GM21423 (cell line): Measurements from ENCODE around the gene MAGEB1.

Experiments
- ATAC-seq: cut with Tn5 transposase; IDR thresholded peaks from one replicate; pipeline ENCODE4 v1.9.1; 2021; ENCODE audit warnings: mild to moderate bottlenecking, moderate library complexity; ENCODE audit not compliant: unreplicated experiment

The MAGEB1 gene

DNA sequence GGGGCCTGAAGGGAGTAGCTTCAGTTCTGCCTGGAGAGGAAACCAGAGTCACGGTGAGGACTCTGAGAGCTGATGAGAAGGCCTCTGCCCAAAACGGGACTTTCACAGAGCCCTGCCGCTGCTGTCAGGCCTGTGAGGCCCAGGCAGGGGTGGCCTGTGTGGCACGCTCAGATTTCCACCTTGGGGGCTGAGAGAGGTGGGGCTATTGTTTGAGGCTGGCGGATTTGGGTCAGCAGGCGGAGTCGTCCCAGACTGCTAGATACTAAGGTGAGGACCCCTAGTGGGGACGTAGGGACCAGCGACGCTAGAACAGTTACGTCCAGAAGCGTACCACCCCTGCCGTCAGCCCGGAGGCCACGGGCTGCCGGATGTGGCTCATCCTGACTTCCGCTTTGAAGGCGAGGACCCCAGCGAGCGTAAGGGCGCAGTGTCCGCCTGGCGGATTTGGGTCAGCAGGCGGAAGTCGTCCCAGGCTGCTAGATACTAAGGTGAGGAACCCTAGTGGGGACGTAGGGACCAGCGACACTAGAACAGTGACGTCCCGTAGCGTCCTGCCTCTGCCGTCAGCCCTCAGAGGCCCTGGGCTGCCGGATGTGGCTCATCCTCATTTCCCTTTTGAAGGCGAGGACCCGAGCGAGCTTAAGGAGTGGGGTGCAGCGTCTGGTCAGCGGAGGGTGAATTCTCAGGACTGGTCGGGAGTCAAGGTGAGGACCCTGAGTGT is at the start of gene MAGEB1:
Gene MAGEB1, plus strand, starts transcription at position 378 of the 721 bp plus-strand sequence. CDS start 3,348 bp downstream, outside the sequence.
- ATAC-seq: no peak

GRCh38 chrX:30212172-30212571 is 34.8 kb upstream of the MAGEB1 start:
- no peak for ATAC-seq

- ATAC-seq: no peak
Measured at GRCh38 chrX:30215357-30215843, 31.5 kb upstream of the MAGEB1 start, which contains the start of gene MAGEB2. MAGEB2 (plus strand) TSS chrX:30215563; CDS start chrX:30218581, 3,018 bp downstream.

- ATAC-seq: no peak
Measured at GRCh38 chrX:30217465-30217864, 29.5 kb upstream of the MAGEB1 start.

- no peak for ATAC-seq
Measured at GRCh38 chrX:30219372-30219771, 27.6 kb upstream of the MAGEB1 start.

DNA sequence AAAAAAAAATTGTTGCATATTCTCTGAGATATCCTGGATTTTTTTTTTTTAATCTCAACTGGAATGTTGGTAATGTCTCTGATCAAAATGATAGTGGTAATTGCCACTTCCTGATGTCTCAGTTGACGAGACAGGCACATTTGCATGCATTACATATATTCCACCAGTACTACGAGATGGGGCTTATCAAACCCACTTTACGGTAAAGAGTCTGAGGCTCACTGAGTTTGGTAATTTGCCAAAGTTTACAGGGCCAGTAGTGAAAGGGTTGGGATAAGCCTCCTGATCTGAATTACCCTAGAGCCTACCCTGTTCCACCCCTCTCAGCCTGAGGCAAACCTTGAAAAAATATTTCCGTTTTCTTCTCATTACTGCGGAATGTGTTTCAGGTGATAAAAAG is 26.3 kb upstream of the MAGEB1 start:
- no peak for ATAC-seq

DNA sequence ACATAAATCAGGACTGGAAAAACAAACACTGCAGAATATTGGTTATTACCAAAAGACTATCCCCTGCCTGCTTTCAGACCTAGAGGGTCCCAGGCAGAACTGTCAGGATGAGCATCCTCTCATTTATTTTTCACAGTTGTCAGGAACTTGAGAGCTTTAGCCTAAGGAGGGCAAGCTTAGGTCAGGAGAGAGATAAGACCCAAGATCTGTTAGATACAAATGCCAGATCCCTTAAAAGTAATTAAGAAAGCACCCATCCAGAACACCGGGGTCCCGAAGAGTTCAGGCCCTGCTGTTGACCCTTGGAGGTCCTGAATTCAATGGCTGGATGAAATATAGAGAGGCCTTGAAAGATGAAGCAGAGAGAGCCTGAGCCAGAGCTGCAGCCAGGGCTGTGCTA is 22.4 kb upstream of the MAGEB1 start:
- ATAC-seq: no peak

- ATAC-seq: no peak
Measured at GRCh38 chrX:30228526-30228925, 18.4 kb upstream of the MAGEB1 start.

DNA sequence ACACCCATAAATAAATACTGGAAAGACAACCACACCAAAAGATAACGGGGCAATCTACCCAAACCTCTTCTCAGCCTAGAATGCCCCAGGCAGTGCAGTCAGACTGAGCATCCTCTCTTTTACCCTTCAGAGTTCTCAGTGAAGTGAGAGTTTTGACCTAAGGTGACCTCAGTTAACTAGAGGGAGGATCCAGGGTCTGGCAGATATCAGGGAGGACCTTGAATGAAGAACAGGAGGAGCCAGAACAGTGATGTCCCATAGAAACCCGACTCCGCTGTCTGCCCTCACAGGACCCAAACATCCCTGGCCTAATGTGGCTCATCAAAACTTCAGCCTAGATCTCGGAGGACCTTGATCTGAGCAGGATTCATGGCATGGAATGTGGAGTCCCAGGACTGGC is 16.6 kb upstream of the MAGEB1 start, which contains the start of gene MAGEB3:
Gene MAGEB3, plus strand, starts transcription at position 263 of the 400 bp plus-strand sequence. CDS start 5,268 bp downstream, outside the sequence.
- ATAC-seq: no peak

GRCh38 chrX:30241724-30242415 is 5.1 kb upstream of the MAGEB1 start, which contains the start of gene MAGEB4:
MAGEB4 (plus strand) TSS chrX:30242000; CDS start chrX:30242136, 136 bp downstream.
- no peak for ATAC-seq

DNA sequence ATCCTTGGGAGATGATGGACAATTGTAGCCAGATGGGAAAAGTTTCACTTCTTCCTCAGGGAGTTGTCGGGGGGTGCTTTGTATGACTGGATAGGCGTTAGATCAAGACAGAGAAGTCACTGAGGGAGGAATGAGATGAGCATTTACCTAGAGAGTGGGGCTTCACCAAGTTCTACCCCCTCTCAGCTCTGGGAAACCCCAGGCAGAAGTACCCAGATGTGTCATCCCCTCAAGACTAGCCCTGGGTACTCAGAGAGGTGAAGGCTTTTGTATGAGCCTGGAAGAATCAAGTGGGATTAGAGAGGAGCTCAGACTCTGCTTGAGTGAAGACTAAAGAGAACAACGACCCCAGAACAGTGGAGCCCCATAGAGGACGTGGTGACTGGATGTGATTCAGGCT is 1.9 kb downstream of the MAGEB1 start:
- ATAC-seq: no peak

DNA sequence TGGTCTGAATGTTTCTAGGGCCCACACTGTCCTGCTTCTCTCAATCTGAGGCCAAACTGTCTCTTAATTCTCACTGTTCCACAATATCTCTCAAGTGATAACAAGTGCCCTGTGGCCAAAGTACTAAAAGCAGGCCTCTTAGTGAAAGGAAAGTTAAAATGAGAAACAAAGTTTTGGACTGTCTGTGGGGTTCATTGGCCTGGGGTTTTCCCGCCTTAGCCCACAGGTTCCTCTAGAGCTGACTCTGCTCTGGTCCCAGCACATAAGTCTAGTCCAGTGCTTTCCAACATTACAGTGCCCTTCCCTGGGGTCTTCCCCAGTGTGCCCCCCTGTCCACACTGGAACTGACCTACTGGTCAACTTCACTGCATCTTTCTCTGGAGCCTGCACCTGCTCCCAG is 6.3 kb downstream of the MAGEB1 start:
- ATAC-seq: no peak

DNA sequence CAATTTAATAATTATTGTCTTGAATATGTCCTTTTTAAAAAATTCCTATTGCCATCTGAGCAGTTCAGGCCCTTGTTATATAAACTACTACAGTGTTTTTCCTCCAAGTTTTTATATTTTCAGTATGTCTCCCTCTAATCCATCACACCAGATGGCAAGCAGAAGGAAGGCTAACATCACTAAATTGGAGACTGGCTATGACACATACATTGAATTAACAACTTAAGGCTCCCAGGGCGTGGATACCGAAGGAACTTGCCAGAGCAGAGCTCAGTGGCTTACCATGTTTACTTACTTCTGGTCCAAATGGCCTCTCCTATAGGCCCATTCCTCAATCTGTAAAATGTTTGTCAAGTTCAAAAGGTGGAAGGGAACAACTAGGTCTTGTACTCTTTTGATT is 13.0 kb downstream of the MAGEB1 start:
- ATAC-seq: no peak

GRCh38 chrX:30261012-30261411 is 14.1 kb downstream of the MAGEB1 start:
- no peak for ATAC-seq

DNA sequence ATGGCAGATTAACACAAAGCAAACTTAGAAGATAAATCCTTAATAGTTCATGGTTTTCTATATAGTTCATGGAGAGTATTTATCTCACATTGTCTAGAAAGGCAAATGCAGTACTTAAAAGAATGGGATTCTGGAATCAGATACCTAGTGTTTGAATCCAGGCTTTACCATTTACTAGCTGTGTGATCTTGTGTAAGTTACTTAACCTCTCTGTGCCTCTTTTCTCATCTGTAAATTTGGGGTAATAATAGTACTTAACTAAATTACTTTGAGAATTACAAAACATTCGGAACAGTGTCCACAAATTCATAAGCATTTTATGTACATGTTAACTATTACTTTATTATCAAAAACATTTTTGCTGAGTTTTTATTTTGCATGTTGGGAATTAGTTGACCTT is 15.8 kb downstream of the MAGEB1 start:
- ATAC-seq: no peak

GRCh38 chrX:30270639-30271038 is 23.7 kb downstream of the MAGEB1 start:
- ATAC-seq: no peak

GRCh38 chrX:30275498-30275897 is 28.6 kb downstream of the MAGEB1 start:
- ATAC-seq: no peak

DNA sequence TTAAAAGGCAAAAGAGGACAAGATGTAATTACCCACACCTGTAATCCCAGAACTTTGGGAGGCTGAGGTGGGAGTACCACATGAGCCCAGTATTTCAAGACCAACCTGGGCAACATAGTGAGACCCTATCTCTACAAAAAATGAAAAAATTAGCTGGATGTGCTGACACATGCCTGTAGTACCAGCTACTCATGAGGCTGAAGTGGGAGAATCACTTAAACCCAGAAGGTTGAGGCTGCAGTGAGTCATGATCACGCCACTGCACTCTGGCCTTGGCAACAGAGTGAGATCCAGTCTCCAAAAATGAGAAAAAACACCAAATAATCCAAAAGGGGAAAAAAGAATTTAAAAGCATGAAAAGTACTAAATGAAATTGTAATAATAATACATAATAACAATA is 31.4 kb downstream of the MAGEB1 start:
- no peak for ATAC-seq

DNA sequence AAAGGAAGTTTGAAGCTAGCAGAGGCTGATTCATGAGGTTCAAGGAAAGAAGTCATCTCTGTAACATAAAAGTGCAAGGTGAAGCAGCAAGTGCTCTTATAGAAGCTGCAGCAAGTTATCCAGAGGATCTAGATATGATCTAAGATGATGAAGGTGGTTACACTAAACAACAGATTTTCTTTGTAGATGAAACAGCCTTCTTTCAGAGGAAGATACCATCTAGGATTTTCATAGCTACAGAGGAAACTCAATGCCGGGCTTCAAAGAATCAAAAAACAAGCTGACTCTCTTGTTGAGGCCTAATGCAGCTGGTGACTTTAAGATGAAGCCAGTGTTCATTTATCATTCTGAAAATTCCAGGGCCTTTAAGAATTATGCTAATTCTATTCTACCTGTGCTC is 33.5 kb downstream of the MAGEB1 start:
- no peak for ATAC-seq

DNA sequence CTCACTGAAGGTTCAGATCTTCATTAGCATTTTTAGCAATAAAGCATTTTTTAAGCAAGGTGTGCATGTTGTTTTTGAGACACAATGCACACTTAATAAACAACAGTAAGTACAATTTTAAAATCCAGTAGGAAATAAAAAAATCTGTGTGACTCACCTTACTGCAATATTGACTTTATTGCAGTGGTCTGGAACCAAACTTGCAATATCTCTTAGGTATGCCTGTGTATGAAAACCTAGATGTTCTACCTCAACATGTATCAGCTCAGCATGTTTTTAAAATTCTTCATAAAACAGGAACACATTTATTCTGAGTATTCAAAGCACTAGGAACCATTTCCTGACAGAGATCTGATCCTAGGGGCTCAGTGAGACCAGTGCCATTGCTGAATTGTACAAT is 35.6 kb downstream of the MAGEB1 start:
- ATAC-seq: no peak

- no peak for ATAC-seq
Measured at GRCh38 chrX:30283456-30284200, 36.7 kb downstream of the MAGEB1 start.
